Endothelial cell of umbilical vein (primary cell): ENCODE results near the gene OXSR1. TPM values are rescaled to one million over a fixed set of nuclear protein-coding genes. Genes with fewer than 3 reads are reported as not detected.

ENCODE experiments used
- BruUV-seq: library from RNA; stranded (reverse); fragments of 400-500 nt; replicated peaks from 2 replicates; lab custom pipeline; 2021; lab: Mats Ljungman, UMichigan
- CTCF ChIA-PET: fragments of 300-600, 350-600 bp; sonication (Branson Sonifier 250); formaldehyde crosslinking; loops from one replicate; lab custom pipeline; 2021; ENCODE audit warnings: antibody characterized with exemption, inconsistent platforms; lab: Charles Lee
- POLR2A ChIA-PET: fragments of 300-600, 350-600 bp; sonication (Branson Sonifier 250); formaldehyde crosslinking; loops from one replicate; lab custom pipeline; 2021; ENCODE audit warnings: antibody characterized with exemption, inconsistent platforms; lab: Charles Lee
- DNase-seq: peaks from one replicate; pipeline ENCODE4 v3.0.0-alpha.2; 2011; ENCODE audit warnings: low read depth, low spot score
- FAIRE-seq: peaks from 2 replicates; lab custom pipeline; 2011; peaks lifted over from hg19 to GRCh38; lab: Jason Lieb, UNC
- H2AFZ ChIP-seq: 2 replicates; pipeline ENCODE4 v1.6.0; 2012; ENCODE audit warnings: low read depth, low read length, control low read depth, inconsistent platforms
- H3K27ac ChIP-seq: 2 replicates; pipeline ENCODE4 v1.5.1; 2011; ENCODE audit warnings: low read depth, mild to moderate bottlenecking, control low read depth, low read length, moderate library complexity; ENCODE audit not compliant: insufficient read depth
- H3K27me3 ChIP-seq, 2 experiments: 2 replicates each; pipeline versions ENCODE4 v1.6.0 to v1.6.1; 2011; ENCODE audit warnings: low read length in 2 of 2, mixed read lengths in 1 of 2; ENCODE audit not compliant: control insufficient read depth in 2 of 2, insufficient read depth in 2 of 2
- H3K36me3 ChIP-seq, 2 experiments: 2 replicates in 1 of 2; 3 replicates in 1 of 2; pipeline ENCODE4 v1.5.1; 2011; ENCODE audit warnings: low read length in 2 of 2, mild to moderate bottlenecking in 1 of 2, moderate library complexity in 1 of 2; ENCODE audit not compliant: control insufficient read depth in 2 of 2, insufficient read depth in 2 of 2; ENCODE audit errors: extremely low read depth in 1 of 2
- H3K4me1 ChIP-seq: 3 replicates; pipeline ENCODE4 v1.5.1; 2011; ENCODE audit warnings: mild to moderate bottlenecking, low read length; ENCODE audit not compliant: control insufficient read depth, insufficient read depth; ENCODE audit errors: extremely low read depth
- H3K4me2 ChIP-seq: 2 replicates; pipeline ENCODE4 v1.6.1; 2011; ENCODE audit warnings: low read length, control low read depth, mixed read lengths; ENCODE audit not compliant: insufficient read depth
- H3K4me3 ChIP-seq, 3 experiments: fragments of 200-600 bp in 1 of 3; sonication (generic), shearing (Covaris generic) in 1 of 3; replicated peaks in 1 of 3; 2 replicates each; pipeline ENCODE4 v1.5.1; 2011 to 2016; ENCODE audit warnings: control low read depth in 3 of 3, low read length in 3 of 3, mild to moderate bottlenecking in 2 of 3, inconsistent platforms in 1 of 3, low read depth in 1 of 3, moderate library complexity in 1 of 3; ENCODE audit not compliant: insufficient read depth in 1 of 3
- H3K79me2 ChIP-seq: 2 replicates; pipeline ENCODE4 v1.6.0; 2012; ENCODE audit warnings: low read length, inconsistent platforms; ENCODE audit not compliant: control insufficient read depth, insufficient read depth
- H3K9ac ChIP-seq: replicated peaks from 2 replicates; pipeline ENCODE3; 2011; ENCODE audit warnings: low read length, control low read depth; ENCODE audit not compliant: insufficient read depth; ENCODE audit errors: extremely low read depth
- H3K9me1 ChIP-seq: replicated peaks from 3 replicates; pipeline ENCODE4 v1.6.0; 2011; ENCODE audit warnings: mild to moderate bottlenecking, low read length; ENCODE audit not compliant: control insufficient read depth, insufficient read depth; ENCODE audit errors: extremely low read depth
- H3K9me3 ChIP-seq: replicated peaks from 2 replicates; pipeline ENCODE4 v1.5.1; 2012; ENCODE audit warnings: low read length, inconsistent platforms; ENCODE audit not compliant: control insufficient read depth, insufficient read depth
- H4K20me1 ChIP-seq: replicated peaks from 2 replicates; pipeline ENCODE3; 2011; ENCODE audit warnings: mild to moderate bottlenecking, low read length; ENCODE audit not compliant: control insufficient read depth, insufficient read depth; ENCODE audit errors: extremely low read depth
- EZH2 ChIP-seq: IDR thresholded peaks from 2 replicates; pipeline ENCODE4 v1.6.1; 2012; ENCODE audit warnings: borderline replicate concordance, low read depth, mild to moderate bottlenecking, moderate library complexity, low read length, inconsistent platforms; ENCODE audit not compliant: severe bottlenecking
- FOS ChIP-seq: IDR thresholded peaks from 2 replicates; pipeline ENCODE4 v1.6.1; 2011; ENCODE audit warnings: mild to moderate bottlenecking, low read length, moderate library complexity, borderline replicate concordance; ENCODE audit not compliant: insufficient read depth
- GATA2 ChIP-seq: IDR thresholded peaks from 2 replicates; pipeline ENCODE4 v1.7.0; 2011; ENCODE audit warnings: low read depth, mild to moderate bottlenecking, moderate library complexity, mixed read lengths, low read length; ENCODE audit not compliant: insufficient read length, insufficient read depth
- JUN ChIP-seq: IDR thresholded peaks from 2 replicates; pipeline ENCODE4 v1.6.1; 2011; ENCODE audit warnings: borderline replicate concordance, low read depth; ENCODE audit not compliant: insufficient read length, insufficient read depth
- MAX ChIP-seq: IDR thresholded peaks from 2 replicates; pipeline ENCODE4 v1.6.1; 2011; ENCODE audit not compliant: insufficient read depth, insufficient read length
- MYC ChIP-seq: IDR thresholded peaks from one replicate; pipeline ENCODE4 v1.6.1; 2011; ENCODE audit warnings: mild to moderate bottlenecking, low read depth, low read length
- POLR2AphosphoS5 ChIP-seq: IDR thresholded peaks from 2 replicates; pipeline ENCODE4 v1.6.1; 2012; ENCODE audit warnings: low read depth, mild to moderate bottlenecking, control low read depth, low read length, moderate library complexity; ENCODE audit not compliant: insufficient read depth
- dilution Hi-C: fragments of 300-500 bp; cut with MboI; formaldehyde crosslinking; loops from one replicate; pipeline ENCODE4 v1.15.0; 2019; ENCODE audit warnings: low sequenced_read_pairs; ENCODE audit not compliant: extremely low pct_ligation_motif_present
- intact Hi-C: fragments of 100-400 bp; cut with micrococcal nuclease; formaldehyde crosslinking; loops from one replicate; pipeline ENCODE4 v1.10.0; 2022
- polyA plus RNA-seq, 4 experiments: library from polyadenylated mRNA; depleted of rRNA in 3 of 4; stranded (reverse) in 3 of 4; unstranded in 1 of 4; fragments of >200 nt; gene quantifications; 2 replicates each; pipeline versions ENCODE4 v1.2.1 to v1.2.3, GENCODE V29; 2011 to 2012; ENCODE audit warnings: missing spikeins in 1 of 4
- total RNA-seq: library from RNA; stranded (reverse); gene quantifications from 2 replicates; pipeline ENCODE4 v1.2.3, GENCODE V29; 2021
- TF ChIP-seq, protein P1 (sequence below), 2 donors: IDR thresholded peaks; 1 replicate in 1 of 2; 2 replicates in 1 of 2; pipeline ENCODE4 v1.5.1; 2011; ENCODE audit warnings: low read length in 2 of 2, mild to moderate bottlenecking in 2 of 2, moderate library complexity in 2 of 2, control low read depth in 1 of 2, inconsistent platforms in 1 of 2, low read depth in 1 of 2; ENCODE audit not compliant: insufficient read depth in 1 of 2; ENCODE audit errors: extremely low read depth in 1 of 2

Gene OXSR1
- total and polyA plus RNA-seq, 2 donors (not counting 3 experiments of a cell fraction or from before 2014, with no cell fraction given) = 15.1 to 32.9 TPM

DNA sequence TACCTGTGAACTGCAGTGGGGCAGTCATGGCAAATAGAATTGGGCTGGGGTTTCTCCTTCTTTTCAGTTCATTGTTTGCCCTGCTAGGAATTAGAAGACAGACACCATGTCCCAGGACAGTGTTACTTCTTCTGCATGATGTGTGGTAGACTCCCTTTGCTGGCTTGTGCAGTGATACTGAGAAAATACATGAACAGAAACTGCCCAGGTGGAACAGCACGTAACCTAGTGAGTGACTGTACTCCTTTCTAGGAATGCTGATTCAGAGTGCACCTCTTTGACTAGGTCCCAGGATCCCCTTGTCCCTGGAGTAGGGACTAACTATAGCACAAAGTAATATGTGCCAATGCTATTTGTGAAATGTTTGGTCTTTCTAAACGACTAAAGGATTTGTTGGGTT is 89.5 kb downstream of the OXSR1 start:
- Histone ChIP-seq H3K4me2 (no peak overlapping the region), H3K79me2 (no peaks in the 10 kb centered on the region), H3K27ac (no peak overlapping the region), H3K4me1 (no peaks in the 10 kb centered on the region), H3K9ac (no peak overlapping the region), H3K9me3 (no peaks in the 10 kb centered on the region), H4K20me1 (no peaks in the 10 kb centered on the region), H2AFZ (no peak overlapping the region), H3K27me3 (no peaks in the 10 kb centered on the region), H3K9me1 (no peaks in the 10 kb centered on the region), H3K4me3 (no peak overlapping the region), H3K36me3 (peaks cover 14 to 18% of the 10 kb centered on the region in 2 experiments)
- dilution Hi-C loops = no loop called here
- FAIRE-seq (no peak), DNase-seq (no peak)
- TF ChIP-seq GATA2 = no peak
- TF ChIP-seq JUN = no peak
- TF ChIP-seq, protein P1, sequence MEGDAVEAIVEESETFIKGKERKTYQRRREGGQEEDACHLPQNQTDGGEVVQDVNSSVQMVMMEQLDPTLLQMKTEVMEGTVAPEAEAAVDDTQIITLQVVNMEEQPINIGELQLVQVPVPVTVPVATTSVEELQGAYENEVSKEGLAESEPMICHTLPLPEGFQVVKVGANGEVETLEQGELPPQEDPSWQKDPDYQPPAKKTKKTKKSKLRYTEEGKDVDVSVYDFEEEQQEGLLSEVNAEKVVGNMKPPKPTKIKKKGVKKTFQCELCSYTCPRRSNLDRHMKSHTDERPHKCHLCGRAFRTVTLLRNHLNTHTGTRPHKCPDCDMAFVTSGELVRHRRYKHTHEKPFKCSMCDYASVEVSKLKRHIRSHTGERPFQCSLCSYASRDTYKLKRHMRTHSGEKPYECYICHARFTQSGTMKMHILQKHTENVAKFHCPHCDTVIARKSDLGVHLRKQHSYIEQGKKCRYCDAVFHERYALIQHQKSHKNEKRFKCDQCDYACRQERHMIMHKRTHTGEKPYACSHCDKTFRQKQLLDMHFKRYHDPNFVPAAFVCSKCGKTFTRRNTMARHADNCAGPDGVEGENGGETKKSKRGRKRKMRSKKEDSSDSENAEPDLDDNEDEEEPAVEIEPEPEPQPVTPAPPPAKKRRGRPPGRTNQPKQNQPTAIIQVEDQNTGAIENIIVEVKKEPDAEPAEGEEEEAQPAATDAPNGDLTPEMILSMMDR (IDR thresholded peaks at IDR 0.05; ENCODE audit: extremely low read depth in 1 of 2, insufficient read depth in 1 of 2, low read depth in 1 of 2, low read length in 2 of 2) = no peak
- no peak for TF ChIP-seq EZH2
- no peak for TF ChIP-seq POLR2AphosphoS5
- no peak for TF ChIP-seq FOS
- TF ChIP-seq MYC = no peak
- no peak for TF ChIP-seq MAX
- BruUV-seq = no TSS peak
- ChIA-PET CTCF (no interaction called here), POLR2A (no interaction called here)
- intact Hi-C loops = no loop called here
